Thymus (tissue), 11 donors: ENCODE results near the gene RPL13A. TPM values are rescaled to one million over a fixed set of nuclear protein-coding genes. Genes with fewer than 3 reads are reported as not detected.
A peak's percentile ranks its signal among the peaks of the same experiment; 100 is the strongest.
"Not testable (repeated sequence)": the region's sequence is repeated elsewhere in the genome, so short reads cannot be mapped to it uniquely, and the experiment has no call there.

Experiments used
- DNase-seq, 9 donors: peaks; one replicate each; pipeline ENCODE4 v3.0.0-alpha.2; 2013; ENCODE audit warnings: low spot score in 9 of 9, low read depth in 6 of 9, missing footprints in 1 of 9
- H3K27ac ChIP-seq, 2 donors: one replicate each; pipeline ENCODE4 v1.5.1; 2013; ENCODE audit warnings: control low read depth in 1 of 2, low read depth in 1 of 2, low read length in 1 of 2, mild to moderate bottlenecking in 1 of 2, moderate library complexity in 1 of 2
- H3K27me3 ChIP-seq, 2 donors: one replicate each; pipeline ENCODE4 v1.5.1; 2013; ENCODE audit warnings: low read length in 1 of 2; ENCODE audit not compliant: control insufficient read depth in 2 of 2, insufficient read depth in 1 of 2
- H3K36me3 ChIP-seq, 2 donors: one replicate each; pipeline ENCODE4 v1.5.1; 2013; ENCODE audit warnings: low read length in 1 of 2, mild to moderate bottlenecking in 1 of 2, moderate library complexity in 1 of 2; ENCODE audit not compliant: control insufficient read depth in 2 of 2, insufficient read depth in 2 of 2
- H3K4me1 ChIP-seq, 2 donors: one replicate each; pipeline ENCODE4 v1.5.1; 2013; ENCODE audit warnings: low read length in 2 of 2; ENCODE audit not compliant: control insufficient read depth in 2 of 2, insufficient read depth in 2 of 2
- H3K4me3 ChIP-seq, 2 donors: one replicate each; pipeline ENCODE4 v1.5.1; 2013; ENCODE audit warnings: low read length in 2 of 2, control low read depth in 1 of 2, mild to moderate bottlenecking in 1 of 2
- H3K9me3 ChIP-seq, 2 donors: one replicate each; pipeline ENCODE4 v1.5.1; 2013; ENCODE audit warnings: low read length in 1 of 2, mild to moderate bottlenecking in 1 of 2; ENCODE audit not compliant: control insufficient read depth in 2 of 2, insufficient read depth in 1 of 2
- WGBS: extraction: QIAGEN DNeasy Blood & Tissue Kit; methylation state at CpG from one replicate; pipeline ENCODE4 v1.1.7; 2013; 5-methylcytosine and 5-hydroxymethylcytosine counted together
- polyA plus RNA-seq: library from polyadenylated mRNA; stranded (reverse); fragments of 200-250 nt; gene quantifications from one replicate; pipeline ENCODE4 v1.2.3, GENCODE V29; 2013
- total RNA-seq: library from RNA; stranded (reverse); fragments of 120-200 nt; gene quantifications from one replicate; pipeline ENCODE4 v1.2.4, GENCODE V29; 2013
- donor health status: healthy.

The RPL13A gene
- total and polyA plus RNA-seq, 2 donors: 3,666 to 4,231 TPM

GRCh38 chr19:49442354-49442753 is 45.1 kb upstream of the RPL13A start:
- DNase-seq: no peak
- Histone ChIP-seq H3K9me3 (peaks cover 0 to 12% of the 10 kb centered on the region in 2 donors), H3K4me3 (peak overlapping the region in 1 of 2 donors; percentile 59), H3K27me3 (peaks cover 49 to 60% of the 10 kb centered on the region in 2 donors), H3K36me3 (peaks cover 10 to 12% of the 10 kb centered on the region in 2 donors), H3K4me1 (peaks cover 3 to 14% of the 10 kb centered on the region in 2 donors), H3K27ac (no peak overlapping the region)
- 13% methylated on average over 11 of the region's 11 CpGs for WGBS

- peak in 4 of 9 donors; percentile 30 to 53 (median 44) for DNase-seq
- 3% methylated on average over 43 of the region's 43 CpGs for WGBS
- H3K4me3 ChIP-seq: peak overlapping the region; percentile 49 to 59
- H3K4me1 ChIP-seq: peaks cover 3 to 19% of the 10 kb centered on the region in 2 donors
- peaks cover 0 to 12% of the 10 kb centered on the region in 2 donors for H3K9me3 ChIP-seq
- H3K36me3 ChIP-seq: peaks cover 15 to 17% of the 10 kb centered on the region in 2 donors
- peak overlapping the region; percentile 2 to 67 for H3K27ac ChIP-seq
- H3K27me3 ChIP-seq: peaks cover 44 to 55% of the 10 kb centered on the region in 2 donors
Observed at GRCh38 chr19:49442771-49443365, 44.5 kb upstream of the RPL13A start.

- Histone ChIP-seq H3K9me3 (peaks cover 0 to 12% of the 10 kb centered on the region in 2 donors), H3K27me3 (peaks cover 39 to 48% of the 10 kb centered on the region in 2 donors), H3K4me1 (peaks cover 3 to 26% of the 10 kb centered on the region in 2 donors), H3K4me3 (peak overlapping the region; percentile 49 to 59), H3K36me3 (peaks cover 20 to 24% of the 10 kb centered on the region in 2 donors), H3K27ac (peak overlapping the region; percentile 67 to 77)
- DNase-seq: peak; percentile 90 to 97 (median 93)
- WGBS: under 1% methylated on average over 47 of the region's 47 CpGs
Observed at GRCh38 chr19:49443366-49444099, 43.9 kb upstream of the RPL13A start.

- Histone ChIP-seq H3K4me1 (peaks cover 3 to 27% of the 10 kb centered on the region in 2 donors), H3K9me3 (peaks cover 0 to 12% of the 10 kb centered on the region in 2 donors), H3K27me3 (peaks cover 32 to 41% of the 10 kb centered on the region in 2 donors), H3K36me3 (peaks cover 27 to 30% of the 10 kb centered on the region in 2 donors)
- 86% methylated on average over 5 of the region's 5 CpGs for WGBS
- H3K4me3 ChIP-seq, H3K27ac ChIP-seq, DNase-seq: not testable (repeated sequence)
Observed at GRCh38 chr19:49444100-49444700, 43.2 kb upstream of the RPL13A start.

- H3K4me1 ChIP-seq: peaks cover 10 to 34% of the 10 kb centered on the region in 2 donors
- peaks cover 36 to 39% of the 10 kb centered on the region in 2 donors for H3K36me3 ChIP-seq
- no peak for DNase-seq
- H3K4me3 ChIP-seq: no peak overlapping the region
- 97% methylated on average over 3 of the region's 3 CpGs for WGBS
- H3K27me3 ChIP-seq: peaks cover 16 to 23% of the 10 kb centered on the region in 2 donors
- peaks cover 0 to 7% of the 10 kb centered on the region in 2 donors for H3K9me3 ChIP-seq
- H3K27ac ChIP-seq: no peak overlapping the region
Observed at GRCh38 chr19:49445997-49446396, 41.4 kb upstream of the RPL13A start.

GRCh38 chr19:49447485-49448431 is 39.6 kb upstream of the RPL13A start:
- peaks cover 13 to 42% of the 10 kb centered on the region in 2 donors for H3K4me1 ChIP-seq
- peaks cover 0 to 7% of the 10 kb centered on the region in 2 donors for H3K9me3 ChIP-seq
- H3K36me3 ChIP-seq: peaks cover 36 to 39% of the 10 kb centered on the region in 2 donors
- no peak overlapping the region for H3K4me3 ChIP-seq
- no peak overlapping the region for H3K27ac ChIP-seq
- 97% methylated on average over 32 of the region's 32 CpGs for WGBS
- no peak for DNase-seq
- H3K27me3 ChIP-seq: peaks cover 2 to 6% of the 10 kb centered on the region in 2 donors

- peaks cover 36 to 39% of the 10 kb centered on the region in 2 donors for H3K36me3 ChIP-seq
- H3K4me3 ChIP-seq: no peak overlapping the region
- 97% methylated on average over 6 of the region's 6 CpGs for WGBS
- H3K27me3 ChIP-seq: no peaks in the 10 kb centered on the region
- DNase-seq: no peak
- no peak overlapping the region for H3K27ac ChIP-seq
- peaks cover 10 to 39% of the 10 kb centered on the region in 2 donors for H3K4me1 ChIP-seq
- H3K9me3 ChIP-seq: peaks cover 0 to 7% of the 10 kb centered on the region in 2 donors
Observed at GRCh38 chr19:49448432-49448786, 39.0 kb upstream of the RPL13A start.

- no peak overlapping the region for H3K27ac ChIP-seq
Observed at GRCh38 chr19:49450405-49450804, 37.0 kb upstream of the RPL13A start.

More at GRCh38 chr19:49450405-49450804, 37.0 kb upstream of the RPL13A start:
- Histone ChIP-seq H3K4me3 (peak overlapping the region; percentile 89 to 95), H3K27me3 (no peaks in the 10 kb centered on the region), H3K36me3 (peaks cover 36 to 40% of the 10 kb centered on the region in 2 donors), H3K9me3 (peaks cover 0 to 12% of the 10 kb centered on the region in 2 donors), H3K4me1 (peaks cover 16 to 48% of the 10 kb centered on the region in 2 donors)
- 92% methylated on average over 7 of the region's 7 CpGs for WGBS
- no peak for DNase-seq
